Caco-2 (cell line): ENCODE measurements around the gene CMC2. TPM values are rescaled to one million over a fixed set of nuclear protein-coding genes. Genes with fewer than 3 reads are reported as not detected.

ENCODE experiments used
- BruUV-seq: library from RNA; stranded (reverse); fragments of 400-500 nt; replicated peaks from 2 replicates; lab custom pipeline; 2021; lab: Mats Ljungman, UMichigan
- CTCF ChIA-PET: fragments of 300-600 bp; sonication (Branson Sonifier 250); formaldehyde crosslinking; loops from one replicate; lab custom pipeline; 2022; ENCODE audit warnings: antibody characterized with exemption; lab: Charles Lee
- POLR2A ChIA-PET: fragments of 300-600 bp; sonication (Branson Sonifier 250); formaldehyde crosslinking; loops from one replicate; lab custom pipeline; 2022; ENCODE audit warnings: antibody characterized with exemption; lab: Charles Lee
- DNase-seq, 2 experiments: peaks; one replicate each; pipeline versions ENCODE4 v3.0.0 to v3.0.0-alpha.2; 2020 to 2022
- H3K27me3 ChIP-seq: replicated peaks from 2 replicates; pipeline ENCODE4 v1.6.0; 2011; ENCODE audit warnings: low read length; ENCODE audit not compliant: control insufficient read depth, insufficient read depth
- H3K36me3 ChIP-seq: 2 replicates; pipeline ENCODE4 v1.5.1; 2011; ENCODE audit warnings: low read length; ENCODE audit not compliant: control insufficient read depth, insufficient read depth
- H3K4me1 ChIP-seq: fragments of 250-450 bp; sonication (Bioruptor Pico); 2 replicates; pipeline ENCODE4 v1.5.1; 2020; ENCODE audit warnings: mild to moderate bottlenecking
- H3K4me3 ChIP-seq: 2 replicates; pipeline ENCODE4 v1.5.1; 2011; ENCODE audit warnings: low read depth, mild to moderate bottlenecking, control low read depth, low read length
- H3K9me3 ChIP-seq: fragments of 250-450 bp; sonication (Bioruptor Pico); 2 replicates; pipeline ENCODE4 v1.5.1; 2020; ENCODE audit warnings: mild to moderate bottlenecking, moderate library complexity
- H3K27ac Mint-ChIP-seq: one replicate; pipeline ENCODE4 v1.8.0; 2022; ENCODE audit warnings: mixed read lengths; ENCODE audit not compliant: unreplicated experiment
- H3K27me3 Mint-ChIP-seq: one replicate; pipeline ENCODE4 v1.8.0; 2022; ENCODE audit warnings: mixed read lengths; ENCODE audit not compliant: insufficient read depth, unreplicated experiment
- H3K36me3 Mint-ChIP-seq: one replicate; pipeline ENCODE4 v1.8.0; 2022; ENCODE audit warnings: mild to moderate bottlenecking, mixed read lengths; ENCODE audit not compliant: insufficient read depth, unreplicated experiment
- H3K4me1 Mint-ChIP-seq: one replicate; pipeline ENCODE4 v1.8.0; 2022; ENCODE audit warnings: low read depth, mixed read lengths; ENCODE audit not compliant: unreplicated experiment
- H3K4me3 Mint-ChIP-seq: one replicate; pipeline ENCODE4 v1.8.0; 2022; ENCODE audit warnings: mild to moderate bottlenecking, moderate library complexity, mixed read lengths; ENCODE audit not compliant: unreplicated experiment
- H3K9me3 Mint-ChIP-seq: one replicate; pipeline ENCODE4 v1.8.0; 2022; ENCODE audit warnings: mixed read lengths; ENCODE audit not compliant: unreplicated experiment
- intact Hi-C: fragments of 100-400 bp; cut with micrococcal nuclease; formaldehyde crosslinking; loops from one replicate; pipeline ENCODE4 v1.10.0; 2022; ENCODE audit not compliant: unreplicated experiment
- total RNA-seq: library from RNA; stranded (reverse); gene quantifications from 2 replicates; pipeline ENCODE4 v1.2.3, GENCODE V29; 2022
- TF ChIP-seq, protein P1 (sequence below), 2 experiments: fragments of 200-600 bp in 1 of 2; IDR thresholded peaks; 1 replicate in 1 of 2; 2 replicates in 1 of 2; pipeline versions ENCODE4 v1.5.1 to v1.8.0; 2011 to 2022; ENCODE audit warnings: antibody characterized with exemption in 1 of 2, control low read depth in 1 of 2, inconsistent platforms in 1 of 2, low read depth in 1 of 2, low read length in 1 of 2, mild to moderate bottlenecking in 1 of 2, moderate library complexity in 1 of 2; ENCODE audit not compliant: insufficient read depth in 1 of 2, severe bottlenecking in 1 of 2, unreplicated experiment in 1 of 2

Gene CMC2
- total RNA-seq, 1 experiment from 2014 or later: 94.1 TPM

DNA sequence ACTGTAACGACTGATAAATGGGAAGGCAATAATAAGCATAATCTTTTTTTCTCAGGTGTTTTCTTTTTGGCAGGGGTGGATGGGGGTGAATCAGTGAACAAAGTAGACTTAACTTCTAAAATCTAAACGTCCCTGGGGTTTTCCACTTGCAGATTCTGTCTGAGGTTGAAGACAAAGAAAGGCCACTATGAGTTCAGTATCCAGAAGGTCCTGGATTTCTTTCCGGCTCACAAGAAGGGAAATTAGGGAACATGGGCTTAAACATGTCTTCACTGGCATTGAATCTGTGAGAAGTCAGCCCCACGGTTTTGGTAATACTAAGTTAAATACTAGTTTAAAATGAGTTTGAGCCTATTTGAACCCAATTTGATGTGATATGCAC lies 67.8 kb downstream of the CMC2 start:
- Histone ChIP-seq H3K9me3 (no peaks in the 10 kb centered on the region), H3K36me3 (no peaks in the 10 kb centered on the region), H3K4me3 (no peak overlapping the region), H3K27me3 (no peaks in the 10 kb centered on the region), H3K4me1 (no peaks in the 10 kb centered on the region)
- no TSS peak for BruUV-seq
- DNase-seq: no peak
- no peaks in the 10 kb centered on the region for H3K27me3 Mint-ChIP-seq
- TF ChIP-seq, protein P1, sequence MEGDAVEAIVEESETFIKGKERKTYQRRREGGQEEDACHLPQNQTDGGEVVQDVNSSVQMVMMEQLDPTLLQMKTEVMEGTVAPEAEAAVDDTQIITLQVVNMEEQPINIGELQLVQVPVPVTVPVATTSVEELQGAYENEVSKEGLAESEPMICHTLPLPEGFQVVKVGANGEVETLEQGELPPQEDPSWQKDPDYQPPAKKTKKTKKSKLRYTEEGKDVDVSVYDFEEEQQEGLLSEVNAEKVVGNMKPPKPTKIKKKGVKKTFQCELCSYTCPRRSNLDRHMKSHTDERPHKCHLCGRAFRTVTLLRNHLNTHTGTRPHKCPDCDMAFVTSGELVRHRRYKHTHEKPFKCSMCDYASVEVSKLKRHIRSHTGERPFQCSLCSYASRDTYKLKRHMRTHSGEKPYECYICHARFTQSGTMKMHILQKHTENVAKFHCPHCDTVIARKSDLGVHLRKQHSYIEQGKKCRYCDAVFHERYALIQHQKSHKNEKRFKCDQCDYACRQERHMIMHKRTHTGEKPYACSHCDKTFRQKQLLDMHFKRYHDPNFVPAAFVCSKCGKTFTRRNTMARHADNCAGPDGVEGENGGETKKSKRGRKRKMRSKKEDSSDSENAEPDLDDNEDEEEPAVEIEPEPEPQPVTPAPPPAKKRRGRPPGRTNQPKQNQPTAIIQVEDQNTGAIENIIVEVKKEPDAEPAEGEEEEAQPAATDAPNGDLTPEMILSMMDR (IDR thresholded peaks at IDR 0.05; ENCODE audit: insufficient read depth in 1 of 2, low read depth in 1 of 2, low read length in 1 of 2, severe bottlenecking in 1 of 2, unreplicated experiment in 1 of 2): no peak
- H3K9me3 Mint-ChIP-seq: peaks cover 8% of the 10 kb centered on the region
- no peak overlapping the region for H3K4me3 Mint-ChIP-seq
- no peaks in the 10 kb centered on the region for H3K36me3 Mint-ChIP-seq
- peaks cover 15% of the 10 kb centered on the region for H3K4me1 Mint-ChIP-seq
- no peak overlapping the region for H3K27ac Mint-ChIP-seq
- POLR2A ChIA-PET: no interaction called here
- CTCF ChIA-PET: no interaction called here
- intact Hi-C loops: no loop called here

DNA sequence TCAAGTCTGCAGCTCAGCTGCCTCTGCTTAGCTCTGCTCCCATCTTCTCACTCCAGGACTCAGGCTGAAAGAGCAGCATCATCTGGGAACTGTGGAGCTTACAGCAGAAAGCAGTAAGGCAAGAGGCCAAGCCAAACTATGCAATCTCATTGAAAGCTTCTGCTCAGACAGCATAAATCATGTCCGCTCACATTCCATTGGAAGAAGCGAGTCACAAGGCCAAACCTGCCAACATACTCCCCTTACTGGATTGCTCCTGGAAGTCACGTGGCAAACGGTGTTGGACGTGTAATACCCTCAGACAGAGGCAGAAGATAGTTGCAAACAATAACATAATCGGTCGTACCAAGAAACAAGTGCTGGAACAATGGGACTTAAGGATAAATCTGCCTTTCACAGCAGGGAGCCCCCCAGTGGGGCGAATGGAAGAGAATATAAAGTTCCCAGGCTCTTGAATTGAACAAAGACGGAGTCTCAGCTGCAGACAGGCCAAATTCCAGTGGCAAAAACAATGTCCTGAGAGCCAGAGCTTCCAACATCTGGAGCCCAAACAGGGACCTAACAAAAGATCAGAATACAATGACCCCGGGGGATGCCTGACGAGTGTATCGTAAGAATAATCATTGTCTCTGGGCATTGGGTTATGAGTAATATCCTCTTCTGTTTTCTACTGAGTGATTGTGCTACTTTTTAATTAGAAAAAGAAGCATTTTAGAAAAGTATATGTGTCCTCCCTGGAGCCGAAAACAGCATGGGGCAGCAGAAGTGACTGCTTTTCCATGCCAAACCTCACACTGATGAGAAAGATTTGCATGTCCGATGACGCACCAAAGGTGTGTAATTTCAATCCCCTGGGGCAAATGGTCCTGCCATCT lies 68.4 kb downstream of the CMC2 start:
- ChIA-PET CTCF (no interaction called here), POLR2A (no interaction called here)
- peak; percentile 47 to 55 for DNase-seq
- H3K27ac Mint-ChIP-seq: no peak overlapping the region
- Histone ChIP-seq H3K36me3 (no peaks in the 10 kb centered on the region), H3K9me3 (no peaks in the 10 kb centered on the region), H3K27me3 (no peaks in the 10 kb centered on the region), H3K4me1 (no peaks in the 10 kb centered on the region), H3K4me3 (no peak overlapping the region)
- no peaks in the 10 kb centered on the region for H3K36me3 Mint-ChIP-seq
- TF ChIP-seq, protein P1 (IDR thresholded peaks at IDR 0.05; ENCODE audit: insufficient read depth in 1 of 2, low read depth in 1 of 2, low read length in 1 of 2, severe bottlenecking in 1 of 2, unreplicated experiment in 1 of 2): no peak
- BruUV-seq: no TSS peak
- no peak overlapping the region for H3K4me3 Mint-ChIP-seq
- peaks cover 8% of the 10 kb centered on the region for H3K9me3 Mint-ChIP-seq
- H3K27me3 Mint-ChIP-seq: no peaks in the 10 kb centered on the region
- peaks cover 16% of the 10 kb centered on the region for H3K4me1 Mint-ChIP-seq
- intact Hi-C loops: no loop called here

DNA sequence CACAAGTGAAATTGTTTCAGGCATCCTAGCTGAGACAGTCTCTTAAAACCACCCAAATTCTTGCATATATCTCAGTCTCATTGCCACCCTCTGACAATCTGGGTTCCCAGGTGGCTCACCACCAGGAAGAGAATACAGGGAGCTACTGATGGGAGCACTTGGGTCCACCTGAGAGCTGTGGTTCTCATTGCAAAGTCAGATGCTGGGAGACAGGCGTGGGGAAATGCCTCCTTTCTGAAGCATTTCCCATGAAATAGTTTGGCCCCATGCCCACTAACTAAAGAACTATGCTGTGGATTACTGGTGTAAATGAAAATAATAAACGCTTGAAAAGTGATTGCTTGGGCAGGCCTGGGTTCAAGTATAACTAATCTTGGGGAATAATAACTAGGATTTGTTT lies 70.3 kb downstream of the CMC2 start:
- Histone ChIP-seq H3K36me3 (no peaks in the 10 kb centered on the region), H3K27me3 (no peaks in the 10 kb centered on the region), H3K4me1 (peaks cover 5% of the 10 kb centered on the region), H3K9me3 (no peaks in the 10 kb centered on the region), H3K4me3 (no peak overlapping the region)
- intact Hi-C loops: no loop called here
- no peak overlapping the region for H3K27ac Mint-ChIP-seq
- peaks cover 16% of the 10 kb centered on the region for H3K4me1 Mint-ChIP-seq
- TF ChIP-seq, protein P1 (IDR thresholded peaks at IDR 0.05; ENCODE audit: insufficient read depth in 1 of 2, low read depth in 1 of 2, low read length in 1 of 2, severe bottlenecking in 1 of 2, unreplicated experiment in 1 of 2): no peak
- no peak overlapping the region for H3K4me3 Mint-ChIP-seq
- CTCF ChIA-PET: interaction anchor here (0.6 kb wide), 1 partner anchor 99 kb away, joined by 4 read pairs; the partner anchor contains the start of gene ATMIN
- H3K36me3 Mint-ChIP-seq: no peaks in the 10 kb centered on the region
- BruUV-seq: no TSS peak
- POLR2A ChIA-PET: no interaction called here
- no peaks in the 10 kb centered on the region for H3K27me3 Mint-ChIP-seq
- no peak for DNase-seq
- H3K9me3 Mint-ChIP-seq: no peaks in the 10 kb centered on the region
